SIG-M5 treated with dmso at 0.1 percent for 504 hours (cell line): ENCODE results near the gene ANKLE1.

Source experiments
- DNase-seq: peaks from one replicate; lab custom pipeline; 2025; ENCODE audit not compliant: unreplicated experiment; lab: John Stamatoyannopoulos, UW

The ANKLE1 gene

DNA sequence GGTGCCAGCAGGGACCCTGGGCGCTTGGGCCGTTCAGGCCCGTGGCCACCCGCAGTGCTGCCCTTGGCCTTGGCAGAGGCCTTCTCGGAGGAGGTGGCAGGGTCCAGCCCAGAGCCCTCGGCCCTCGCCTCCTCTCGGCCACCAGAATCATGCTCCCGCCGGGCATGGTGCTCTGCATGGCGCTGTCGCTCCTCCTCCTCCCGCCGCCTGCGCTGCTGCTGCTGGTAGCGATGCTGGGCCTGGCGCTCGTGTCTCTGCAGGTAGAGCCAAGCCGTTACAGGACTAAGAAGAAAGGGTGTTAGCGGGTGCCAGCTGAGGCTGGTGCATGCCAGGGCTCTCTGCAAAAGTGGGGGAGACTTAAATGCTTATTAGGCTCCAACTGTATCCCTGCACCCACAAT, 43.4 kb downstream of the ANKLE1 start:
- DNase-seq, result no peak

DNA sequence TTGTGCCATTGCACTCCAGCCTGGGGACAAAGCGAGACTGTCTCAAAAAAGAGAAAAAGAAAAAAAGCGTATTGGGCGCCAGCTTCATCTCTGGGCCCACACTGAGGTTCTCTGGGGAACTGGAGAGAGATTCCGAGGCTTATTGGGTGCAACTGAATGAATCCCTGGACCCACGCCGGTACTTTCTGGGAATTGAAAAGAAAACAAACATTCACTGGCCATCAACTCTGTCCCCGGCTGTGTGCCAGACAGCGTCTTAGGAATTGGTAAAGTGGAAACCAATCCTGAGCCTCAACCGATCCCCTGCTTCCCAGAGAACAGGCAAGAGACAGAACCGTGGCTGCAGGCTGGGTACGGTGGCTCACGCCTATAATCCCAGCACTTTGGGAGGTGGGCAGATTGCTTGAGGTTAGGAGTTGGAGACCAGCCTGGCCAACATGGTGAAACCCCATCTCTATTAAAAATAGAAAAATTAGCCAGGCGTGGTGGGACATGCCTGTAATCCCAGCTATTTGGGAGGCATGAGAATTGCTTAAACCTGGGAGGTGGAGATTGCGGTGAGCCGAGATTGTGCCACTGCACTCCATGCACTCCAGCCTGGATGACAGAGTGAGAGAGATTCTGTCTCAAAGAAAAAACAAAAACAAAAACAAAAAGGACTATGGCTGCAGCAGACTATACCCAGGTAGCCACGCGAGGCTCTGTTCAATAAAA, 44.3 kb downstream of the ANKLE1 start:
- DNase-seq, result no peak

DNA sequence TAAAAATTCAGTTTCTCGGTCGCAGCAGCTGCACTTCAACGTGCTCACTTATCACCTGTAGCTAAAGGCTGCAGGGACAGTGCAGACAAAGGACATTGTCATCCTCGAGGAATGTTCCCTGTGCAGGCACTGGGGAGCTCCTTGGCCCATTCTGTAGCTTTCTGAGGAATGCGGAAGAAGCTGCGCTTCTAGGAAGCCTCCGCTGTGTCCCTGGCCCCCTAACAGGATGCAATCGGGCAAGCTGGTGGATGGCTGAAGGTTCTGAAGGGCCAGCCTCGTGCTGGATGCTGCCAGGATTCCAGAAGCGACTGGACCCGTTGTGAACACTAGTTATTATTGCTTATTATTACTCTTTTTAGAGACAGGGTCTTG, 44.9 kb downstream of the ANKLE1 start:
- no peak for DNase-seq

DNA sequence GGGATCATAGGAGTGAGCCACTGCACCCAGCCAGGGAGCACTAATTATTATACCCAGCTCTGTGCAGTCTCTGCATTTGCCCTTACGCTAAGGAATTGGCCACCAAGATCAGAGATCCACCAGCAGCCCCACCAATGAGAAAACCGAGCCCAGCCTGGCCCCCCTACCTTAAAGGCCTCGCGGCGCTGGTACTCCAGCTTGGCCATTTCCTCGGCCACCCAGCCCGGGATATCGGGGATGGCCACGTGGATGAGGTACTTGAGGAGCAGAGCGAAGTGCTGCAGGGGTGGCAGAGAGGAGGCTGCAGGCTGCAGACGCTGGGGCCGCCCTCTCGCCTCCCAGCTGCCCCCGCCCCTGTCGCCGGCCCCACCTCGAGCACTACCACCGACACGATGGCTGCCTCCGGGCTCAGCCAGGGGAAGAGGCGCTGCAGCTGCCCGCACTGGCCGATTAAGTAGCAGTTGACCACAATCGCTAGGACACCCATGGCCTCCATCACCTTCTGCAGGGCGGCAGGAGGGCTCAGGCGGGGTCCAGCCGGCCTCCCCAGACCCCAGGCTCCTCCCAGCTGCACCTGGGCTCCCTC, 45.5 kb downstream of the ANKLE1 start:
- no peak for DNase-seq

DNA sequence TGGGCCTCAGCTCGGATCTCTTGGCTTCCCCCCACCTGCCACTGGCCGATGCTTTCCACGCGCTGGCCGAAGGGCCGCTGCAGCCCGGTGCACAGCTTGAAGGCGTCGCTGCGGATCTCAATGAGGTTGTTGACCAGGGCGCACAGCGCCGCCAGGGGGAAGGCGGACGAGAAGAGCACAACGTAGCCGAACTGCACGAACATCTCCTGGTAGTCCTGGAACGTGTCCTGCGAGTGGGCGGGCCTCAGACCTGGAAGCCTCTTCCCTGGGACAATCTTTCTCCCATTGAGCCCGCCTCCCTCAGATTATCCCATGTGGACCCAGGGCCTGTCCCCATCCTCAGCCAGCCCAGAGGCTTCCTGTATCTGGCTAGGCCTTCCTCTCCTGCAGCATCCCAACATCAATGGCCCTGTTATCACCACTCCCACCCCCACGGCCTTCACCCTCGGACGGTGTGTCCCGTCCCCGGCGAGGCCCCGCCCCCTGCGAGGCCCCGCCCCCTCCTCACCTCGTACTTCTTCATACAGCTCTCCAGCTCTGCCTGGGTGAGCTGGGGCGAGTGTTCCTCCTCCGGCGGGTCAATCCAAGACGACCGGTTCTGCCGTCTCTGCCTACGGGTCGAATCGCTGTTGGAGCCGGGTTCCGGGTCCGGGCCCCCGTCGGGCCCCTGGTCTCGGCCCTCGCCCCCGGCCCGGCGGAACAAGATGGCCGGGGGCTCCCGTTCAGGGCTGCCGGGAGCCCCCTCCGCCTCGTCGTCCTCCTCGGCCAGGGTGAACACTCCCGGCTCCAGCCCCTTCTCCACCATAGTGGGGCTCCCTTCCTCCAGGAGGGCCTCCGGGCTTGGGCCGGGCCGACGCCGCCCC, 46.2 kb downstream of the ANKLE1 start:
- DNase-seq, result peak; percentile 28

DNA sequence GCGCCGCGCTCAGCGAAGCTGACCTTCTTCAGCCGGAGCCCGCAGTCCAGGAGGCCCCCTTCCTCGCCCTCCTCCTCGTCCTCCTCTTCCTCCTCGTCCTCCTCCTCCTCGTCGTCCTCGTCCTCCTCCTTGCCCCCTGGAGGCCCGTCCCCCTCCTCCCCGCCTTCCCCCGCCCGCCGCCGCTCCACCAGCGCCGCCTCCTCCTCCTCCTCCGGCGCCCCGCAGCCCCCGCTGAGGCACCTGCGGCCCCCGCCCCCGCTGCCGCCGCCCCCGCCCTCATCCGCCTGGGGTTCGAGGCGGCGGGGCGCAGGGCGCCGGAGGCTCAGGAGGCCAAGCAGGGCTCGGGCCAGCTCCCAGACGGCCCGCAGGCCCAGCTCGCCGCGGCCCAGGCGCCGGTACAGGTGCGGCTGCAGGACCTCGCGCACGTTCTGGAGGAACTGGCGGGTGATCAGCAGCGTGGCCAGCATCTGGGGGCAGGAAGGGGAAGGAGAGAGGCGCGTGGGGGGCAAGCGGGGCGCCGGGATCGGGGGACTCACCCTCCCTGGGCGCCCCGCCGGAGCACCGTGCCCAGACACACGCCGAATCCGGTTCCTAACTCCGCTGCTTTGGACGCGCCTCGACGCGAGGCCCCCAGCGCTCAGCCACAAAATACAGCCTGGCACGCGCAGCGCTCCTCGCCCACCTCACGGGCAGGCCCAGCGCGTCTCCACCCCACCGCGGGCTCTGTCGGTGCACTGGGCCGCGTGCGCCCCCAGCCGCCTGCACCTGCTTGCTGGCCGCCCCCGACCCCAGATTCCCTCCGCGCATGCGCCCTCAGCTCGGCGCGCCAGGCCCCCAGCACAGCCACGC, 47.0 kb downstream of the ANKLE1 start:
- no peak for DNase-seq

DNA sequence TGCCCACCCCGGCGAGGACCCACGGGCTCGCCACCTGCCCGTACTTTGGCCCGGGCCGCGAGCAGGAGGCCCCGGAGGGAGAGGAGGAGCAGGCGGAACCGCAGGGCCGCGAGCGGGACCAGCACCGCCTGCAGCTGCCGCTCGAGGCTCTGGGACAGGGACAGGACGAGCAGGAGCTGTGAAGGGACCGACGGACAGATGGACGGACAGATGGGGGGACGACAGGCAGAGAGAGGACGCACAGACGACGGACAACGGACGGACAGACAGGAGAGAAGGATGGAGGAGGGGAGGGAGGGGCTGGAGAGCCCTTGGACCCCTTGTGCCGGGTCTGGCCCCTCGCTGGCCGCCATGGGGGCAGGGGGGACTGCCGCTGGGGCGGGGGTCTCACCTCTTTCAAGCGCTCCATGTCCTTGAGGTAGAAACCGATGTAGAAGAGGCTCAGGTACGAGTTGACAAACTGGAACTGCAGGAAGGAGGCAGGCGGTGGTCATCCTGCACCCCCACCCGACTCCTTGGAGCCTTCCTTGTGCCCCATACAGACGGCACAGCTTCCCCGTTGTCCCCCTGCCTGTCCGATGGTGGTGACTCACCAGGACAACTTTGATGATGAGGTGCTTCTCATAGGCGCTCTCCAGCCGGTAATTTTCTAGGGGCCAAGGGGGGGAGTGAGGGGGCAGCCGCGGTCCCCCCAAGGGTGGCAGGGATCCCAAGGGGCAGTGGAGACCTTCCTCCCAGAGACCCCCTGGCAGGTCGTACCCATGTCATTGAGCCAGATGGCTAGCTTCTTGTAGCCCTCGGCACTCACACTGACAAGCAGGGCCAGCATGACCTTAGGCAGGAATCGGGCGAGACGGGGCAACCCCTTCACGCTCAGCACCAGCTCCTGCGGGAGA, 47.9 kb downstream of the ANKLE1 start:
- DNase-seq, result no peak

DNA sequence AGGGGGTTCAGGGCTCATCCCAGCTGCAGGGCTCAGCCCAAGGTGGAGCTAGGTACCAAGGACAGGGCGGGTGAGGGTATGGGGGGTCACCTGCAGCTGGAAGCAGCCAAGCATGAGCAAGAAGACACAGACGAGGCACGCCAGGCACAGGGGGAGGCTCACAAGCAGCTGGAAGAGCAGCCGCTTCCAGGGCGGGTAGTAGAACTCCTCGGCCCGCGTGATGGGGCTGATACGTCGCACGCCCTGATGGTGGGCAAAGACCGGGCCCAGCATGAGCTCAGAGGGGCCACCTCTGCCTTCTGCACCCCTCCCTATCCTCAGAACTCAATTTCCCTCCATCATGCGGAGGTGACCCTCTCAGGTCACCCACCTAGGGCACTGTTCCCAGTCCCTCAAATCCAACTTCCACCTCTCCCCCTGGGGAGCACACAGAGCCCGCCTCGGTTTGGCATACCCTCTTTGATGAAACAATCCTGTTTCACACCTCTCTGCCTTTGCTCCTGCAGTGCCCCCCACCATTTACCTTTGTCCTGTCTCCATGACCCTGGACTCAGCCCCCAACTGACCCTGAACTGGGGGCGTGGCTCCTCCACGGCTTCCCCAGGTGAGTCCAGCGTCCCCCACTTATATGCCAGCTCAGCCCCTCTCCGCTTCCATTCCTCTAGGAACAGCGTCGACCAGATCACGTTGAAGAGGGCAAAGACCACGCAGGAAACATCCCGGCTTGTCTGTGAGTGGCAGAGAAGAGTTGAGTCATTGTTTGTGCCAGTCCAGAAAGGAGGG, 48.8 kb downstream of the ANKLE1 start:
- DNase-seq, result no peak

DNA sequence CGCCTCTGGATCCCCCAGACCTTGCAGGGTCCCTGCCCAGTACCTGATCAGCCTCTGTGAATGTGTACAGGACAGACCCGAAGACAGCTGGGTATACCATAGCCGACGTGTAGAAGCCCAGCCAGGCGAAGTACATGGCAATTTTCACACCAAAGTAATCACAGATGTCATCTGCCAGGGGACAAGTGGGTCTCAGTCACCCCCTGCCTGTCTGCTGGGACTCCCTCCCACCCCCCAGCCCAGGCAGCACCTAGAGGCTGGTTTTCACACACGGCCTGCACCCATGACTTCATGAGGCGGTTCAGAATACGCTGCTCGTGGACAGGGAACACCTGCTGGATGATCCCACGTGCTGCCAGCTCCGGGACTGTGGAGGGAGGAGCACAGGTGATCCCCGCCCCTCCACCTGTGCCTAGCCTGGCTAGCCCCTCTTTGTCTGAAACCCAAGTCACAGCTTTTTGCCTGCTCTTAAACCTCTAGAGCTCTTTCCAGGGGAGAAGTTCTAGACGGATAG, 49.4 kb downstream of the ANKLE1 start:
- DNase-seq, result no peak

DNA sequence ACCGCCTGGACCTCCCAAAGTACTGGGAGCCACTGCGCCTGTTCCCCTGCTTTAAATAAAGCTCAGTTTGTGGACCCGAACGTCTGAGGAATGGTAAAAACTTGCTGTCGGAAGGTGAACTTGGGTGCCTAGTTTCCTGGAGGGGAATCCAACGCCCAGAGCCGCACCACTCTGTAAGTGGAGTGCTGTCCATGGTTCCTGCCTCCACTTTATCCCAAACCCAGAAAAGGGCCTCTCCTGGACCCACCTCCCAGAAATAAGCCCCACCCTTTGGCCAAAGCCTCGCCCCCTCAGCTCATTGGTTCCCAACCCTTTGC, 50.6 kb downstream of the ANKLE1 start:
- no peak for DNase-seq

DNA sequence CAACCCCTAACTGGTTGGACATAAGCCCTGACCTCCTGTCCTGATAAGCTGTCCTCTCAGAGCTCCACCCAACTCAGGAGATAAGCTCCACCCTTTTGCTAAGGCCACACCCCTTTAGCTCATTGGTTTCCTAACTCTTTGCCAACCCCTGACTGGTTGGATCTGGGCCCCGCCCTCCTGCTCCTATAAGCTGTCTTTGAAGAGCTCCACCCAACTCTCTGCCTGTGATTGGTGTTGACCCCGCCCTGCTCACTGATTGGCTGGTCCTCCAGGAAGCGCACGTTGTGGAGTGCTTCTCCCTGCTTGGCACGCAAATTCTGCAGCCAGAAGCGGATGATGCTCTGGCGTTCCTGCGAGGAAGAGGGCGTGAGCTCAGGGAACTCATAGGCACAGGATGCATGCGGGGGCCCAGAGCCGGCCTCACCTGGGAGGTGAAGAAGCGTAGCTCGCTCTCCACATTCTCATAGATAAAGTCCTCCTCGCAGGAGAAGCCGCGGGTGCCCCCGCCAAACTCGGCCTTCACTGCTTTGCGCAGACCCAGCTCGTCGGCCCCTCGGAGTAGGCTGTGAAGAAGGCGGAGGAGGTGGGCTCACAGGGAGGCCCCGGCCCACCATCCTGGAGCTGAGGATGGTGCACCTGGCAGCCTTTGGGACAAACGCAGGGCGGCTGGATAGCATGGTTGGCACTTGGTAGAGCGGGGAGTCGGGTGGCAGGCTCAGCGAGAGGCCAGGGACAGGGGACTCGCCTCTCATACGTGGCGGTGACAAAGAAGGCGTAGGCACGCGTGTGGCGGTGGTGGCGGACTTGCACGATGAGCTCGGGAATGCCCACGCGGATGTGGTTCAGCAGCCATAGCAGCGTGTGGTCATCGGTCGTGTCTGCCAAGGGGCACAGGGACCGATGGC, 51.2 kb downstream of the ANKLE1 start:
- peak; percentile 49 for DNase-seq

DNA sequence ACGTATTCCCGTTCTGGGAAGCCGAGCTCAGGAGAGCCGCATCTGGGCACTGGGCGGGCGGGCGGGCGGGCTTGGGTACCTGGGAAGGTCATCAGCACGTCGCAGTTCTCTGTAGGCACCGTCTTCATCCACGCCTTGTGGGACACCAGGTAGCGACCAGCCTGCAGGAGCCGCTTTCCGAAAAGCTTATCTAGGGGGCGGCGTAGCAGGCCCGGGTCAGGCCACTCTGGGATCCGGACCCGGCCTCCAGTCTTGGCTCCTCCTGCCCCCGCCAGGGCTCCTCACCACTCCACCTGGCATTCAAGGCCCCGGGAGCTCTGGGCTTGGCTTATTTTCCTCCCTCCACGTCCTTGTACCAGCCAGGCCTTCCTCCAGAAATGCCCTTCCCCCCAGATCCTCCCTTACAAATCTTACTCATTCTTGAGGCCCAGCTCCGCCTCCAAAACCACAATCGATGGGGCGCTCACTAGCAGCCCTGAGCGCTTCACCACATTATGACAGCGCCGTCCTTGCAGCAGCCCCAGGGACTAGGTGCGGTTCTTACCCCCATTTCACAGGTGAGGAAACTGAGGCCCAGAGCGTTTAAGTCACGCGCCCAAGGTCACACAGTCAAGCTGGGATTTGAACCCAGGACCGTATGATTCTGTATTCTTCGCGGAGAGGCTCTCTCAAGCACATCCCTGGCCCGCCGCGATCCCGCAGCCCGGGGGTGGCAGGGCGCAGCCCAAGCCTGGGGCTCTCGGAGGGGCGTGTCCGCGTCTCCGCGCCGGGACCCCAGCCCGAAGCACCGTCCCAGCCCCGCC, 52.1 kb downstream of the ANKLE1 start:
- DNase-seq, result peak; percentile 89

DNA sequence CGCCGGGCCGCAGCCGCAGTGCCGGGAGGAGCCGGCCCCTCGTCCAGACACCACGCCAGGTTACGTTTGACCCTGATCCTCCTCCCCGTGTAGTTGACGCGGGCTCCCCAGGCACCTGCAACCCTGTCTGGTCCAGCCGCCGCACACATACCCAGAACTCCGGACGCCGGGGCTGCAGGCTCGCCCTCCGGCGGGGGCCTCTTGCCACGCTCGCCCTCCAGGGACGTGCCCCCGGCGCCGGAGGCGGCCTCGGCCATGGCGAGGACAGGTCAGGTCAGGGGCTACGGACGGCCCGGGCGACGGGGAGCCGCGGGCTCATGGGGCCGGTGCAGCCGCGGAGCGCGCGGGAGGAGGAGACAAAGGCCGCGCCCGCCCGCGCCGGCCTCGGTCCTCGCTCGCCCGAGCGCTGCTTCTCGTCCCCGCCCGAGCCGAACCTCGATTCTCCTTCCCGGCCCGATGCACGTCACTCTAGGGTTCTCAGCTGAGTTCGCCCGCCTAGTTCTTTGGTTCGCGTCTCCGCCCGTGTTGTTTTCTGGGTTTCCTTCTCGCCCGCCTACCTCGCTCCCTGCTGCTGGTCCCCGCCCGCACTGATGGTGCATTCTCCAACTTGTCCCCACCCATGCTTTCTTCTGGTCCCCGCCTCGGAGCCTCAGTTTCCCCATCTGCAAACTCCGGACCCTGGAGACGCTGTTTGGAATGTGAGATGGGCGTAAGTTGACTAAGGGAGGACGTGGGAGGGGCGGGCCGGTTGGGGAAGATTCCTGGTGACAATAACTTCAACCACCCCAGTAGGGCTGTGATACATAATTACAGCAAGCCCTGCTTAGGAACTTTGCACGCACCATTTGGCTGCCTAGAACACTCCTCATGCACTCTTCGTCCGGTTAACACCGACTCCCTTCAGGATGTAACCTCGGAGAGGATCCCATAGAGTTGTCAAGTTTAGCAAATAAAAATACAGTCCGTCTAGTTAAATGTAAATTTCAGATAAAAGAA, 53.0 kb downstream of the ANKLE1 start, which contains the start of gene ANO8:
ANO8 (minus strand) TSS at position 442 of the 996 bp plus-strand sequence; CDS start at position 257, 185 bp downstream.
- peak; percentile 91 for DNase-seq

DNA sequence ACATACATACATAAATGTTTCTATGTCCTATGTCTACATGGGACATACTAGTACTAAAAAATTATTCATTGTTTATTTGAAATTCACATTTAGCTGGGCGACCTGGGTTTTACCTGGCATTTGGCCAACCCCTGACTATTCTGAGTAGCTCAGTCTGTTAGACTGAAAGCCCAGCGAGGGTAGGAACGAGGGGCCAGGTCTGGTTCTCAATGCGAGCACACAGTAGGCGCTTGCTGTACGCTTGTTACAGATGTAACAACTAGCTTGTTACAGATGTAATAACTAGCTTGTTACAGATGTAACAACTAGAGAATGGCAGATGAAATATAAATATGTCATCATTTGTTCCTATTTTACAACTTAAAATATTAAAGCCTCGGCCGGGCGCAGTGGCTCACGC, 53.9 kb downstream of the ANKLE1 start:
- no peak for DNase-seq
